Common myeloid progenitor, CD34-positive (primary cell): ENCODE results near the gene TEX101.
"Not testable (repeated sequence)": the region's sequence is repeated elsewhere in the genome, so short reads cannot be mapped to it uniquely, and the experiment has no call there.

Source experiments
- CTCF ChIA-PET: fragments of 350-600 bp; sonication (Branson Sonifier 250); formaldehyde crosslinking; loops from one replicate; lab custom pipeline; 2021; ENCODE audit warnings: antibody characterized with exemption; lab: Charles Lee
- POLR2A ChIA-PET: fragments of 350-600 bp; sonication (Branson Sonifier 250); formaldehyde crosslinking; loops from one replicate; lab custom pipeline; 2021; ENCODE audit warnings: antibody characterized with exemption; lab: Charles Lee
- DNase-seq, 3 donors: peaks; one replicate each; pipeline versions ENCODE4 v3.0.0 to v3.0.0-alpha.2; 2013
- H3K27ac ChIP-seq, 2 experiments: 1 replicate in 1 of 2; 2 replicates in 1 of 2; pipeline ENCODE4 v1.7.0; 2013; ENCODE audit warnings: inconsistent platforms in 2 of 2, low read length in 2 of 2, mild to moderate bottlenecking in 2 of 2, low read depth in 1 of 2, moderate library complexity in 1 of 2; ENCODE audit not compliant: severe bottlenecking in 2 of 2, insufficient read depth in 1 of 2, poor library complexity in 1 of 2
- H3K27me3 ChIP-seq, 5 experiments: replicated peaks in 2 of 5; 1 replicate in 3 of 5; 2 replicates in 2 of 5; pipeline versions ENCODE4 v1.6.1 to v1.7.0; 2013; ENCODE audit warnings: low read length in 4 of 5, mild to moderate bottlenecking in 2 of 5, moderate library complexity in 2 of 5, inconsistent platforms in 1 of 5; ENCODE audit not compliant: insufficient read depth in 5 of 5, control insufficient read depth in 4 of 5
- H3K36me3 ChIP-seq, 4 experiments: 1 replicate in 2 of 4; 2 replicates in 2 of 4; pipeline versions ENCODE4 v1.6.1 to v1.7.0; 2013; ENCODE audit warnings: low read length in 3 of 4, control low read depth in 1 of 4, mild to moderate bottlenecking in 1 of 4; ENCODE audit not compliant: control insufficient read depth in 4 of 4, insufficient read depth in 4 of 4
- H3K4me1 ChIP-seq, 4 experiments: 1 replicate in 3 of 4; 2 replicates in 1 of 4; pipeline versions ENCODE4 v1.6.1 to v1.7.1; 2013; ENCODE audit warnings: low read length in 3 of 4, mild to moderate bottlenecking in 3 of 4, control low read depth in 1 of 4, inconsistent platforms in 1 of 4, moderate library complexity in 1 of 4; ENCODE audit not compliant: control insufficient read depth in 4 of 4, insufficient read depth in 4 of 4; ENCODE audit errors: control extremely low read depth in 1 of 4
- H3K4me3 ChIP-seq, 7 experiments: 1 replicate in 4 of 7; 2 replicates in 3 of 7; pipeline versions ENCODE4 v1.5.1 to v1.7.0; 2013; ENCODE audit warnings: mild to moderate bottlenecking in 7 of 7, low read length in 6 of 7, moderate library complexity in 6 of 7, inconsistent platforms in 2 of 7, low read depth in 2 of 7, control low read depth in 1 of 7; ENCODE audit not compliant: insufficient read depth in 4 of 7, control insufficient read depth in 1 of 7; ENCODE audit errors: extremely low read depth in 1 of 7
- H3K9me3 ChIP-seq, 5 experiments: 1 replicate in 4 of 5; 2 replicates in 1 of 5; pipeline versions ENCODE4 v1.6.1 to v1.7.1; 2013; ENCODE audit warnings: low read length in 4 of 5, mild to moderate bottlenecking in 2 of 5, inconsistent platforms in 1 of 5, low read depth in 1 of 5, moderate library complexity in 1 of 5; ENCODE audit not compliant: control insufficient read depth in 4 of 5, insufficient read depth in 2 of 5; ENCODE audit errors: control extremely low read depth in 1 of 5
- WGBS: methylation state at CpG from one replicate; pipeline ENCODE4 v1.1.5; 2013; ENCODE audit not compliant: insufficient coverage; 5-methylcytosine and 5-hydroxymethylcytosine counted together

The TEX101 gene

DNA sequence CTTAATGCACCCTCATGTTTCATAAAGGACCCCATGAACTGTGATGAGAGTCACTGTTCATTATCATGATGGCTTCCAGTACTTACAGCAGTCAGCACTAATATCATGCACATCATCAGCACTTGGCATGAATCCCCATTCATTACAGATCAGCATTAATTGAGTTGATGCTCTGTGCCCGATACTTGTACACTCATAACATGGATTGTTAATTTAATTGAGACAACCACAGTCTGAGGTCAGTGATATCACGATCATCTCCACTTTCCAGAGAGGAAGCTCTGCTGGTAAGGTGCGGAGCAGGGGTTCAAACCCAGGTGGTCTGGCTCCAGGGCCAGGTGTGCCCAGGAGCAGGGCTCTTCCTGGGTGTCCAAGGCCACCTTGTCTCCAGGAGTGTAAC is 21.2 kb upstream of the TEX101 start:
- H3K4me1 ChIP-seq, H3K9me3 ChIP-seq, H3K4me3 ChIP-seq, CTCF ChIA-PET, DNase-seq, POLR2A ChIA-PET, H3K27ac ChIP-seq, H3K36me3 ChIP-seq, H3K27me3 ChIP-seq: not testable (repeated sequence)
- no CpG with 5 or more reads among the region's 3 CpGs for WGBS

DNA sequence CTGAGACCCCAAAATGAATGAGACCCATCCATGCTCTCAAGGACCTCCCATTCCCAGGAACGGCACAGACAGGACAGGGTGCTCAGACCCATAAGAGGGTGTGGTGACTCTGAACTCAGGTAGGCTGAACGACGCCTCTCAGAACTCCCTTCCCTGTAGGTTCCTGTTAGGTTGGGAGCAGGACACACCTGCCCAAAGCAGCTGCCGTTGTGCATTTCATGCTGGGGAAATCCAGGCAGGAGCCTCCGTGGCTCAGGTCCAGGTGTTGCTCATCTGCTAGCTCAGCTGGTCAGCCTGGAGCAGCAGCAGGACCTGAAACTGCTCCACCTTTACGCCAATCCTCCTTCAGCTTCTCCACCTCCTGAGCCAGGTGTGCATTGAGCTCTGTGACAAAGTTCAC is 19.1 kb upstream of the TEX101 start:
- WGBS: 95% methylated on average over 5 of the region's 6 CpGs
- peaks cover 0 to 2% (median 0%) of the 10 kb centered on the region in 5 experiments for H3K27me3 ChIP-seq
- no peaks in the 10 kb centered on the region for H3K36me3 ChIP-seq
- no peak overlapping the region for H3K27ac ChIP-seq
- no peaks in the 10 kb centered on the region for H3K9me3 ChIP-seq
- no peaks in the 10 kb centered on the region for H3K4me1 ChIP-seq
- no peak overlapping the region for H3K4me3 ChIP-seq
- ChIA-PET POLR2A (no interaction called here), CTCF (no interaction called here)
- DNase-seq: no peak

DNA sequence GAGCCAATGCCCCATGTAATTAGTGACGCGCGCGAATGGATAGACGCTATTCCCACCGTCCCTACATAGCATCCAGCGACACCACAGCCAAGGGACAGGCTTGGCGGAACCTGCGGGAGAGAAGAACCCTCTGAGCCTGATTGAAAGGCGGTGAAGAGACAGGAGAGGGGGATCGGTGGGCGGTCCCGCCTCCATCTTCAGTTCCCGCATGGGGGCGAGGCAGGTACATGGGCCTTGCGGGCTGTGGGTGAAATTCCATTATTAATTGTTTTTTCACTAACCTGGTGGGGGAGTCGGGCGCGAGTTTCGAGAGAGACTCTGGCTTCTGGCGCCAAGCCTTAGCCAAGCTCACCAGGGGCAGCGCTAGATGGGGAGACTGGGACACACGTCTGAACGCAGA is 8.4 kb upstream of the TEX101 start:
- Histone ChIP-seq H3K4me1 (no peaks in the 10 kb centered on the region), H3K27ac (no peak overlapping the region), H3K4me3 (no peak overlapping the region), H3K27me3 (no peaks in the 10 kb centered on the region), H3K9me3 (peaks cover 0 to 5% (median 0%) of the 10 kb centered on the region in 5 experiments), H3K36me3 (no peaks in the 10 kb centered on the region)
- WGBS: 90% methylated on average over 24 of the region's 24 CpGs
- DNase-seq: no peak
- POLR2A ChIA-PET: no interaction called here
- CTCF ChIA-PET: interaction anchor here (1.1 kb wide), 1 partner anchor 16 kb away, joined by 3 read pairs; no protein-coding TSS in a partner anchor

DNA sequence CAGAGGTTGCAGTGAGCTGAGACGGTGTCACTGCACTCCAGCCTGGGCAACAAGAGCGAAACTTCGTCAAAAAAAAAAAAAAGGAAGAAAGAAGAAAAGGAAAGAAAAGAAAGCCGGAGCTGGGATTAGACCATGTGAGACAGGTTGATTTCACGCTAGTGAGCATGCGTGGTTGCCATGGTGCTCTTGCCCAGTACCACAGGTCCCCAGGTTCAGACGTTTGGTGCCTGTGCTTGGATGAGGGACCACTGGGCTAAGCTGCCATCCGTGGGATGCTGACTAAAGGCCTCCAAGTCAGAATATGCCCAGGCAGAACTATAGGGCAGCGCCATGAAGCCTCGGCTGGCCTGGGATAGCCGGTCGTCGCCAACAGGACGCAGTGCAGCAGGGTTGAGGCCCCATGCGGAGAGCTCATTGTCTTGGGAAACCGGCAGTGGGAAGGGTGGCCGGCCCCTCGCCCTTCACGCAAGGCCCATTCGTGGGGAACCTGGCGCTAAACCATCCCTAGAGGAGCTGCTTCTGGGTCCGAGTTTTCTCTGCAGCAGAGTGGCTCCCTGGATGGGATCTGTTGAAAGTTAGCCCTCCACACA is 7.2 kb upstream of the TEX101 start:
- no peak overlapping the region for H3K27ac ChIP-seq
- H3K4me3 ChIP-seq: no peak overlapping the region
- H3K27me3 ChIP-seq: no peaks in the 10 kb centered on the region
- POLR2A ChIA-PET: no interaction called here
- 89% methylated on average over 20 of the region's 22 CpGs for WGBS
- H3K36me3 ChIP-seq: no peaks in the 10 kb centered on the region
- CTCF ChIA-PET: interaction anchor here (1.1 kb wide), 1 partner anchor 15 kb away, joined by 3 read pairs; no protein-coding TSS in a partner anchor
- peaks cover 0 to 5% (median 0%) of the 10 kb centered on the region in 5 experiments for H3K9me3 ChIP-seq
- no peak for DNase-seq
- no peaks in the 10 kb centered on the region for H3K4me1 ChIP-seq

DNA sequence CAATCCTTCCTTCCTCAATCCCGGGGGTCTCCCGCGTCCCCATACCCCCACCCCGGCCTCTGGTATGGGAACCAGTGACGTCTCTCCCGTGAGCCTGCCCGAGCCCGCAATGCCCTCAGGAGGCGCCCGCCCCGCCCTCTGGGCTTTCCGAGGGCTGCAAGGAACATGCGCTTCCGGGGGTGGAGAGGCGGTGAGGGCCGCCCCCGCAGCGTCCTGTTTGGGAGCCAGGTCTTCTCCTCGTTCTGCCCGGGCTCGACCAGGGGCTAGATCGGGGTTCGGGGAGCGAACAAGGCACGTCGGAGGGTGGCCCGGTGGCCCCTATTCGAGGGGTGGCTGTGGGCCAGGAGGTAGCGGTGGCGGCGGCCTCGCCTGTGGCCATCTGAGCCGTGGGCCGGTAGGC is 6.6 kb upstream of the TEX101 start:
- 90% methylated on average over 23 of the region's 34 CpGs for WGBS
- Histone ChIP-seq H3K9me3 (peaks cover 0 to 5% (median 0%) of the 10 kb centered on the region in 5 experiments), H3K4me3 (no peak overlapping the region), H3K36me3 (no peaks in the 10 kb centered on the region), H3K27me3 (no peaks in the 10 kb centered on the region), H3K27ac (no peak overlapping the region), H3K4me1 (no peaks in the 10 kb centered on the region)
- ChIA-PET POLR2A (no interaction called here), CTCF (no interaction called here)
- DNase-seq: no peak

DNA sequence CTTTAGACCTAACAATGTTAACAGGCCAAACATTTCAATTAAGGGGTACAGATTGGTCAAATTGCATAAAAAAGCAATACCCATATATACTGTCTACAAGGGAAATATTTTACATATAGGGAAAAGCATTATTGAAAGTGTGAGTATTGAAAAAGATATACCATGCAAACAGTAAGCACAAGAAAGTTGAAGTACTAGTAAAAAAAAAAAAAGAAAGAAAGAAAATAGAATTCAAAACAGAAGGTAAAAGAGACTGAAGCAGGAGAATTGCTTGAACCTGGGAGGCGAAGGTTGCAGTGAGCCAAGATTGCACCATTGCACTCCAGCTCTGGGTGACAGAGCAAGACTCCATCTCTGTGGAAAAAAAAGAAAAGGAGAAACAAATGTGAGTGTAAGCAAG is 5.3 kb upstream of the TEX101 start:
- 100% methylated on average over 1 of the region's 1 CpG for WGBS
- Histone ChIP-seq H3K4me3 (no peak overlapping the region), H3K27me3 (no peaks in the 10 kb centered on the region), H3K4me1 (no peaks in the 10 kb centered on the region), H3K36me3 (no peaks in the 10 kb centered on the region), H3K9me3 (peaks cover 0 to 5% (median 4%) of the 10 kb centered on the region in 5 experiments), H3K27ac (no peak overlapping the region)
- ChIA-PET POLR2A (interaction anchor here (0.5 kb wide), 1 partner anchor 16 kb away, joined by 5 read pairs; no protein-coding TSS in a partner anchor), CTCF (no interaction called here)
- no peak for DNase-seq

DNA sequence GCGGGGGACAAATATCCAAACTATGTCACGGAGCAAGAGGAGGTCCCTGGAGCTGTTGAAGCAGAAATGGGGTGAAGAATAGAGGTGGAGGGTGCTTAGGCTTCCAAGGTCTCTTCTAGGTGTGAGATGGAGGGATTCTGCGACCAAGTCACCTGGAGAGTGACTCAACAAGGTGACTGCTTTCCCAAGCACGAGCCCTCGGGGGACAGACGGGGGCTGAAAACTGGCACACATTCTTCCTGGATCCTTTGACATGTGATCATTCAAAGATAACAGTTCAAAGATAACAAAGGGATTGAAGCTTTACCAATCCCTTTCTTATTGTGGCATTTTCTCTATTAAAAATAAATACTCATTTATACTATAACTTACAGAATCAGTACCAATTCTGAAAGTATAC is 2.2 kb upstream of the TEX101 start:
- no peaks in the 10 kb centered on the region for H3K4me1 ChIP-seq
- ChIA-PET POLR2A (no interaction called here), CTCF (interaction anchor here (1.8 kb wide), 1 partner anchor 20 kb away, joined by 7 read pairs; no protein-coding TSS in a partner anchor)
- no peak overlapping the region for H3K27ac ChIP-seq
- H3K4me3 ChIP-seq: no peak overlapping the region
- 89% methylated on average over 6 of the region's 6 CpGs for WGBS
- H3K9me3 ChIP-seq: peaks cover 0 to 4% (median 1%) of the 10 kb centered on the region in 5 experiments
- DNase-seq: no peak
- H3K27me3 ChIP-seq: no peaks in the 10 kb centered on the region
- no peaks in the 10 kb centered on the region for H3K36me3 ChIP-seq
